Measurements from ENCODE around the gene LINC00237. TPM values are rescaled to one million over a fixed set of nuclear protein-coding genes. Genes with fewer than 3 reads are reported as not detected.

Gene LINC00237
- total RNA-seq, 6 donors from 2014 or later = not detected

- no peaks in the 10 kb centered on the region for H3K9me3 ChIP-seq
- no peak for DNase-seq
- H3K36me3 ChIP-seq = no peaks in the 10 kb centered on the region
- peaks cover 0 to 27% (median 12%) of the 10 kb centered on the region in 4 donors for H3K27me3 ChIP-seq
- 100% methylated on average over 2 of the region's 2 CpGs; no CpG with 5 or more reads in 1 of the 2 donors for WGBS, 2 donors
- no peak overlapping the region for H3K27ac ChIP-seq
- no peak overlapping the region for H3K4me3 ChIP-seq
- peaks cover 9 to 14% (median 12%) of the 10 kb centered on the region in 4 donors for H3K4me1 ChIP-seq
- TF ChIP-seq POLR2AphosphoS5 (IDR thresholded peaks at IDR 0.05) (no peak), EP300 (IDR thresholded peaks at IDR 0.05) (no peak), CTCF (IDR thresholded peaks at IDR 0.05) (no peak), POLR2A (IDR thresholded peaks at IDR 0.05) (no peak)
- no peak for ATAC-seq (ENCODE audit: low FRiP score in 2 of 2)
Observed at GRCh38 chr20:21109144-21109543, 3.0 kb upstream of the LINC00237 start.

GRCh38 chr20:21105429-21106170 is 558 bp downstream of the LINC00237 start:
- WGBS, 2 donors = 3 to 6% methylated on average over 16 to 48 of the region's 50 CpGs
- TF ChIP-seq POLR2AphosphoS5 (IDR thresholded peaks at IDR 0.05) = no peak
- no peak for TF ChIP-seq CTCF (IDR thresholded peaks at IDR 0.05)
- TF ChIP-seq EP300 (IDR thresholded peaks at IDR 0.05) = no peak
- no peak for TF ChIP-seq POLR2A (IDR thresholded peaks at IDR 0.05)
- peaks cover 4 to 60% (median 37%) of the 10 kb centered on the region in 4 donors for H3K27me3 ChIP-seq
- DNase-seq = peak in 1 of 2 donors; percentile 74
- no peak overlapping the region for H3K27ac ChIP-seq
- H3K4me3 ChIP-seq = no peak overlapping the region
- peaks cover 29 to 45% (median 39%) of the 10 kb centered on the region in 4 donors for H3K4me1 ChIP-seq
- no peak for ATAC-seq (ENCODE audit: low FRiP score in 2 of 2)
- H3K9me3 ChIP-seq = no peaks in the 10 kb centered on the region
- no peaks in the 10 kb centered on the region for H3K36me3 ChIP-seq

GRCh38 chr20:21104921-21105320 is 1.2 kb downstream of the LINC00237 start:
- no peak overlapping the region for H3K4me3 ChIP-seq

GRCh38 chr20:21104466-21104761 is 1.7 kb downstream of the LINC00237 start:
- DNase-seq = peak in 1 of 2 donors; percentile 29
- 14 to 19% methylated on average over 5 of the region's 5 CpGs for WGBS, 2 donors
- no peaks in the 10 kb centered on the region for H3K36me3 ChIP-seq
- no peak for ATAC-seq (ENCODE audit: low FRiP score in 2 of 2)
- peaks cover 38 to 56% (median 47%) of the 10 kb centered on the region in 4 donors for H3K4me1 ChIP-seq
- H3K4me3 ChIP-seq = no peak overlapping the region
- no peak for TF ChIP-seq POLR2AphosphoS5 (IDR thresholded peaks at IDR 0.05)
- TF ChIP-seq POLR2A (IDR thresholded peaks at IDR 0.05) = no peak
- TF ChIP-seq CTCF (IDR thresholded peaks at IDR 0.05) = no peak
- TF ChIP-seq EP300 (IDR thresholded peaks at IDR 0.05) = no peak
- H3K27ac ChIP-seq = no peak overlapping the region
- H3K27me3 ChIP-seq = peaks cover 4 to 72% (median 40%) of the 10 kb centered on the region in 4 donors
- H3K9me3 ChIP-seq = no peaks in the 10 kb centered on the region

More at GRCh38 chr20:21104921-21105320, 1.2 kb downstream of the LINC00237 start:
- TF ChIP-seq POLR2A (IDR thresholded peaks at IDR 0.05) = no peak
- no peak for TF ChIP-seq EP300 (IDR thresholded peaks at IDR 0.05)
- TF ChIP-seq POLR2AphosphoS5 (IDR thresholded peaks at IDR 0.05) = no peak
- TF ChIP-seq CTCF (IDR thresholded peaks at IDR 0.05) = no peak
- no peak for ATAC-seq (ENCODE audit: low FRiP score in 2 of 2)
- whole genome bisulfite sequencing, 2 donors = 0 to 6% methylated on average over 1 to 15 of the region's 16 CpGs
- H3K9me3 ChIP-seq = no peaks in the 10 kb centered on the region
- H3K27me3 ChIP-seq = peaks cover 4 to 67% (median 40%) of the 10 kb centered on the region in 4 donors
- no peak overlapping the region for H3K27ac ChIP-seq
- no peaks in the 10 kb centered on the region for H3K36me3 ChIP-seq
- peaks cover 34 to 52% (median 45%) of the 10 kb centered on the region in 4 donors for H3K4me1 ChIP-seq
- DNase-seq = peak in 1 of 2 donors; percentile 36
